Esophagus muscularis mucosa (tissue), 4 donors: ENCODE results near the gene NELL1.

Experiments
- CTCF ChIP-seq, 3 experiments: fragments of 200-600 bp in 2 of 3; fragments of 450-650 bp in 1 of 3; sonication (generic) in 2 of 3; IDR thresholded peaks; one replicate each; pipeline ENCODE4 v1.5.1; 2017 to 2019; ENCODE audit warnings: antibody characterized with exemption in 3 of 3, mild to moderate bottlenecking in 2 of 3, moderate library complexity in 1 of 3
- EP300 ChIP-seq: sonication (generic); formaldehyde crosslinking; IDR thresholded peaks from one replicate; pipeline ENCODE4 v1.6.1; 2017; ENCODE audit warnings: antibody characterized with exemption
- POLR2AphosphoS5 ChIP-seq, 2 donors: sonication (generic); formaldehyde crosslinking; IDR thresholded peaks; one replicate each; pipeline ENCODE4 v1.6.1; 2017; ENCODE audit warnings: antibody characterized with exemption in 2 of 2

DNA sequence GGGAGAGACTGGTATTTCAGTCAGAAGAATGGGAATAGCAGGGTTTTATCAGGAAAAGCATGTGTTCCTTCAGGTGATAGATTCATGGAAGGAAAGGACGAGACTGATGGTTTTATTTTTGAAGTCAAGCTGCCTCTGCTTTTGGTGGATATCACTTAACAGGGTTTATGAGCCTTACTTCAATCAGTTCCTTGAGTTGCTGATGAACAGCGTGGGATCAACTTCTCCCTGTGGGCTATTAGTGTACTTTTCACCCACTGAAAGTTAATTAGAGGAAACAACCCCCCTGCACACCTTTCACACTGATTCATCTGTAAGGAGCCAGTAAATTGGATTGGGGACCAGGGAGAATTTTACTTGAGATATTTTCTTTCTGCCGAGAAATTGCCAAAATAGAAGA lies 479.0 kb downstream of the NELL1 start:
- TF ChIP-seq EP300 (no peak), POLR2AphosphoS5 (IDR thresholded peaks at IDR 0.05) (no peak), CTCF (IDR thresholded peaks at IDR 0.05) (no peak)
